ENCODE data around the gene TRPM4.
"Not testable (repeated sequence)": the region's sequence is repeated elsewhere in the genome, so short reads cannot be mapped to it uniquely, and the experiment has no call there.

Gene TRPM4

DNA sequence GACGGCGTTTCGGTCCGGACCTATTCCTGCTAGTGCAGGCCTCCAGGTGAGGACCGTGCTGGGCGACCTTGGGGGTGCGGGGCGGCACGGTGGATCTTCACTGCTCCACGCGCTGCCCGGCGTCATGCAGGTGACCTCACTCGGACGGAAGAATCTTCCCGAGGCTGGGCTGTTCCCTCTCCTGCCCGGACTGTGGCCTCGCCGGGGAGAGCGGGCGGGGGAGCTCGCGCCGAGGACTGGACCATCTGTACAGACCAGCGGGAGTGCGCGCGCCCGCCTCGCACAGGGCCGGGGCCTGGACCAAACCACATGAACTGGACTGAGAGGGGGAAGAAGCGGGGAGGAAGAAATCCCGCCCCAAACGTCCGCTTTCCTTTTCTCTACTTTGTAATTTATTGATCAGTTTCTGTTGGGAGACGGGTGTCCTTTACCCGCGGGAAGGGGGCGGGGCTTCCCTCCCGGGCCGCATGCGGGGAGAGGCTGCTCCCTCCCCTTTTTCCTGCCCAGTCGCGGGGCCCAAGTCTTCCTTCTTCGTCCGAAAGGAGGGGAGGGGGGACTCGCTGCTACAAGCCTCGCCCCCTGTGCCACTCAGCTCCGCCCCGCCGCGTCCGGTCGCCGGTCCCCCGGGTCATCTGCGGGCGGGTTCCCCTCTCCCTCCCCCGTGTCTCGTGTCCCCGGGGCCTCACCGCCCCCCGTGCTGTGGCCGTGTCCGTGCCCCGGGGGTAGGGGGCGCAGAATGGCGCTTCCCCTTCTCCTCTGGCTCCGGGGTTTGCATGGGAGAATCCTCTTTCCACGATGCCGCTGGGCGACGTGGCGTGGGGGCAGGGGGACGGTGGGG lies 7.3 kb upstream of the TRPM4 start:
- in situ Hi-C loops (cut with MboI; ENCODE audit: low sequenced_read_pairs), result no loop called here

GRCh38 chr19:49150944-49151243 lies 6.7 kb upstream of the TRPM4 start:
- in situ Hi-C loops (cut with MboI; ENCODE audit: low sequenced_read_pairs), result no loop called here

- in situ Hi-C loops (cut with MboI; ENCODE audit: low sequenced_read_pairs), result no loop called here
Measured at GRCh38 chr19:49151267-49152118, 6.1 kb upstream of the TRPM4 start.

DNA sequence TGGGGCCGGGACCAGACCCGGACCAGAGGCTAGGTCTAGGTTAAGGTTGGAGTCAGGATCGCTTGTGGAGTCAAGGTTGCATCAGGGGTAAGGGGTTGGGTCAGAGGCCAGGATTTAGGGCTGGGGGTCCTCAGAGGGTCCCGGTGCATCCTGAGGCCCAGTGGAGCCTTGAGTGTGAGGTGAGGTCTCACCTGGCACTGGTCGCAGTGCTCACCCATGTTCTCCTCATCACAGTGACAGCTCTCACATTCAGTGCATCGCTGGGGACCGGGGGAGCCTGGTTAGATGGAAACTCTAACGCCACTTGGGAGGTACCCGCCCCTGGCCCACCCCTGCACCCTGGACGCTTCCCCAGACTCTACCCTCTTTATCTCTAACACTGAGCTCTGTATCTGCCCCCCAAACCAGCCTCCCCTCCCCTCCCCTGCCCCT lies 5.5 kb upstream of the TRPM4 start:
- in situ Hi-C loops (cut with MboI; ENCODE audit: low sequenced_read_pairs), result no loop called here

DNA sequence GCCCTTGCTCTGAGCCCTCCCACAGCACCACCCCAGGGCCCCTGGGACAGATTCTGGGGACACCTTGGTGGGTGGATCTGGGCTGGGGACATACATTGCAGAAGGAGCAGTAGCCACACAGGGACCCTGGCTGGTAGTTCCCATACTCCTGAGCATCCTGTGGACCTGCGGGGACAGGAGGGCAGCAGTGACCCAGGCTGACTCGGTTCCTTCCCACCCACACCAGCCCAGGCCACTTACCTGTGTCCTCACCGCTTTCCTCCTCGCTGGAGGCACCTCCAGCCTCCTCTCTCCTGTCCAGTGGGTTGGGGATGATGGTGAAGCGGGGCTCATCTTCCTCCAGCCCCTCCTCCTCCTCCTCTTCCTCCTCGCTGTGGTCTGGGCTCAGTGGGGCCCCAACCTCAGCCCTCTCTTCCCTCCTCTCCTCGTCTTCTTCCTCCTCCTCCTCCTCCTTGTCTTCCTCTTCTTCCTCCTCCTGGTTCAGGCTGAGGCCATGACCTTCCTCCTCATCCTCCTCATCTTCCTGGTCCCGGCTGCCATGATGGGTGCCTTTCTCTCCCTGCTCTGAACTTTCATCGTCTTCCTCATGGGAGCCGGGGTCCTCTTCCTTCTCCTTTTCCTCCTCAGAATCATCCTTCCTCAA lies 4.3 kb upstream of the TRPM4 start:
- in situ Hi-C loops (cut with MboI; ENCODE audit: low sequenced_read_pairs), result no loop called here

GRCh38 chr19:49154279-49154678 lies 3.3 kb upstream of the TRPM4 start:
- in situ Hi-C loops (cut with MboI; ENCODE audit: low sequenced_read_pairs), result no loop called here

- in situ Hi-C loops (cut with MboI; ENCODE audit: low sequenced_read_pairs), result no loop called here
Measured at GRCh38 chr19:49155005-49155819, 2.4 kb upstream of the TRPM4 start, which contains the start of gene HRC. TSS of gene HRC (minus strand) at chr19:49155396. CDS start at chr19:49155237, 159 bp downstream.

GRCh38 chr19:49155820-49156346 lies 1.7 kb upstream of the TRPM4 start:
- in situ Hi-C loops (cut with MboI; ENCODE audit: low sequenced_read_pairs), result no loop called here

DNA sequence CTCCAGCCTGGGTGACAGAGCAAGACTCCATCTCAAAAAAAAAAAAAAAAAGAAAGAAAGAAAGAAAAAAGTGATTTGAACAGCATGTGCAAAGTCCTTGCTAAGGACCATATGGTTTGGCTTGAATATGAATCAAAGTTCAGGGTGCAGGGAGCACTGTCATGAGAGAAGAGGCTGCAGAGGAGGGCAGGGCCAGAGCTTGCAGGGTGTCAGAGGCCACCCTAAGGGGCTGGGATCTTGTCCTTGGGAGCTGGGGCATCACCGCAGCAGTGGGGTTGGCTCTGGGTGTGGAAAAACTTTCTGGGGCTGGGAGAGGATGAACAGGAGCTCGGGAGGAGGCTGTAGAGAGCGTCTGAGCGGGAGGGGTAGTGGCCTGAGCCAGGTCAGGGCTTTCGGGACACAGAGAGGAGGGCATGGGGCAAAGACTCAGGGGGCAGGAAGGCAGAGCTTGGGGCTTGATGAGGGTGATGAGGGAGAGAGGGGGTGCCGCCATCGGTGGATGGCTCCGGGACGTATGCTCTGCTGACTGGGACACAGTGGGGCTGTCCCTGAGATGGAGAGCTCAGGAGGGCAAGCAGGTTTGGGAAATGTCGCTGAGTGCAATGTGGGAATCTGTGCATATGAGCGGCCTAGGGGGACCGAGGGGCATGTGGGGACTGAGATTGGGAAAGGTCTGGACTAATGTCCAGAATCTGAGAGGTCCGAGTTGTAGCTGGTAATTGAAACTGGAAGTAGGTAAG lies 3.0 kb downstream of the TRPM4 start:
- in situ Hi-C loops (cut with MboI; ENCODE audit: low sequenced_read_pairs), result no loop called here

GRCh38 chr19:49161987-49162386 lies 4.4 kb downstream of the TRPM4 start:
- in situ Hi-C loops (cut with MboI; ENCODE audit: low sequenced_read_pairs), result no loop called here

- in situ Hi-C loops (cut with MboI; ENCODE audit: low sequenced_read_pairs), result no loop called here
Measured at GRCh38 chr19:49165111-49165750, 7.6 kb downstream of the TRPM4 start.

DNA sequence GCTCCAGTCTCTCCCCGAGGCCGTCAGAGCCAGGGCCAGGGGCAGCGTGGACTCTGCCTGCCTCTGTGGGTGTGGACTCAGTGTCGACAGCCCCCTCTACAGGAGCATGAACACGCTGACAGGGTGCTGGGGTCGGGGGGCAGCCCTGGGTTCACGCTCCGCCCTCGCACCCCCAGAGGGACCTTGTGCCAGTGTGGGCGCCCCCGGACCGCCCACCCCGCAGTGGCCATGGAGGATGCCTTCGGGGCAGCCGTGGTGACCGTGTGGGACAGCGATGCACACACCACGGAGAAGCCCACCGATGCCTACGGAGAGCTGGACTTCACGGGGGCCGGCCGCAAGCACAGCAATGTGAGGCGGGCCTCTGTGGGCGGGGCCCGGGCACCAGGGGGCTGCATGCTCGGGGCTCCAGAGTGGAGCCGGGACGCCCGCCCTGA lies 8.3 kb downstream of the TRPM4 start:
- in situ Hi-C loops (cut with MboI; ENCODE audit: low sequenced_read_pairs), result no loop called here

DNA sequence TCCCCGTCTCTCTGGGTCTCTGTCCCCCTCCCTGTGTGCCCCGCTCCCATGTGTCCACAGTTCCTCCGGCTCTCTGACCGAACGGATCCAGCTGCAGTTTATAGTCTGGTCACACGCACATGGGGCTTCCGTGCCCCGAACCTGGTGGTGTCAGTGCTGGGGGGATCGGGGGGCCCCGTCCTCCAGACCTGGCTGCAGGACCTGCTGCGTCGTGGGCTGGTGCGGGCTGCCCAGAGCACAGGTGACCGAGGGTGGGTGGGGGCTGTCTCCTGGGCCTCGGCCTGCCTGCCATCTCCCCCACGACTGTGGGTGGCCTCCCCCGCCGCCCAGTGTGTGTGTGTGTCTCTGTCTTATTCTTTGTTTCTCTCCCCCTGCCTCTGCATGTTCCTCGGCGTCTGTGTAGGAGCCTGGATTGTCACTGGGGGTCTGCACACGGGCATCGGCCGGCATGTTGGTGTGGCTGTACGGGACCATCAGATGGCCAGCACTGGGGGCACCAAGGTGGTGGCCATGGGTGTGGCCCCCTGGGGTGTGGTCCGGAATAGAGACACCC lies 10.3 kb downstream of the TRPM4 start:
- in situ Hi-C loops (cut with MboI; ENCODE audit: low sequenced_read_pairs), result no loop called here

- in situ Hi-C loops (cut with MboI; ENCODE audit: low sequenced_read_pairs), result no loop called here
Measured at GRCh38 chr19:49168421-49168820, 10.8 kb downstream of the TRPM4 start.

GRCh38 chr19:49173198-49173597 lies 15.6 kb downstream of the TRPM4 start:
- in situ Hi-C loops (cut with MboI; ENCODE audit: low sequenced_read_pairs), result no loop called here

DNA sequence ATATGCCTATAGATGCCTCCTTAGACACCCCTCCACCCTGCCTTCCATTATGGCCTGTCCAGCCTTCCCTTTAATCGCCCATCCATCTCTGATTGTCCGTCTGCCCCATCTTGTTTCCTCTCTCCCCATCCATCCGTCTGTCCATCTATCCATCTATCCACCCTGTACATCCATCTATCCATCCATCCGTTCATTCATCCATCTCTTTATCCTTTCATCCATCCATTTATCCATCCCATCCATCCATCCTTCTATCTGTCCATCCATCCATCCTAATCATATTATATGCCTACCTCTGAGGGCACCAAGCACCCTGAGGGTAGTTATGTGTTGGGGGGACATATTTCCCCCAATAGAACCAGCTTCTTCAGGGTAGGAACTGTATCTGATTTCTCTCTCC lies 23.1 kb downstream of the TRPM4 start:
- in situ Hi-C loops (cut with MboI; ENCODE audit: low sequenced_read_pairs), result no loop called here

DNA sequence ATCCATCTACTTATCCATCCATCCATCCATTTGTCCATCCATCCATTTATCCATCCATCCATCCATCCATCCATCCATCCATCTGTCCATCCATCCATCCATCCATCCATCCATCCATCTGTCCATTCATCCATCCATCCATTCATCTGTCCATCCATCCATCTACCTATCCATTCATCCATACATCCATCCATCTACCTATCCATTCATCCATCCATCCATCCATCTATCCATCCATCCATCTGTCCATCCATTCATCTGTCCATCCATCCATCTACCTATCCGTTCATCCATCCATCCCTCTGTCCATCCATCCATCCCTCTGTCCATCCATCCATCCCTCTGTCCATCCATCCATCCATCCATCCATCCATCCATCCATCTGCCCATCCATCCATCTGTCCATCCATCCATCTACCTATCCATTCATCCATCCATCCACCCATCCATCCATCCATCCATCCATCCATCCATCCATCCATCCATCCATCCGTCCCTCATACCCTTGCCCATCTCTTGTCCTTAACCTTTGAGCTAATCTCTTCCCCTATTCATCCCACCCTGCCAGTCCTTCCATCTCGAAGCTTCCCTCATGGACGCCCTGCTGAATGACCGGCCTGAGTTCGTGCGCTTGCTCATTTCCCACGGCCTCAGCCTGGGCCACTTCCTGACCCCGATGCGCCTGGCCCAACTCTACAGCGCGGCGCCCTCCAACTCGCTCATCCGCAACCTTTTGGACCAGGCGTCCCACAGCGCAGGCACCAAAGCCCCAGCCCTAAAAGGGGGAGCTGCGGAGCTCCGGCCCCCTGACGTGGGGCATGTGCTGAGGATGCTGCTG lies 24.6 kb downstream of the TRPM4 start:
- in situ Hi-C loops (cut with MboI; ENCODE audit: low sequenced_read_pairs), result not testable (repeated sequence)

DNA sequence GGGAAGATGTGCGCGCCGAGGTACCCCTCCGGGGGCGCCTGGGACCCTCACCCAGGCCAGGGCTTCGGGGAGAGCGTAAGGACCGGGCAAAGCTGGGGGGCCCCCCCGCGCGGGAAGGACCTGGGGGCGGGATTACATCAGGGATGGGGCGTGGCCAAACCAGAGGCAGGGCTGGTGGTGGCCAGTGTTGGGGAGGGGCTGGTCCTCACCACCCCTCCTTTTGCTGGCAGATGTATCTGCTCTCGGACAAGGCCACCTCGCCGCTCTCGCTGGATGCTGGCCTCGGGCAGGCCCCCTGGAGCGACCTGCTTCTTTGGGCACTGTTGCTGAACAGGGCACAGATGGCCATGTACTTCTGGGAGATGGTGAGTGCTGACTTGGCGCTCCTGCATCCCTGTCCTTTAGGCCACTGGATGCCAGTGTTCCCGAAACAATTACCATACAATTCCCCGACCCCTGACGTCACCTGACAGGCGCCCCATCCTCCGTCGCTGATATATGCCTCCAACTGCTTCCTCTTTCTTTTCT lies 25.3 kb downstream of the TRPM4 start:
- in situ Hi-C loops (cut with MboI; ENCODE audit: low sequenced_read_pairs), result no loop called here

All from HL-60/S4 treated with retinoic acid at 250 ng/mL for 4 days and 3 days (cell line).